Ishikawa (cell line): ENCODE measurements around the gene DAP.
A peak's percentile ranks its signal among the peaks of the same experiment; 100 is the strongest.

Experiments used
- CEBPB ChIP-seq: IDR thresholded peaks from 2 replicates; pipeline ENCODE4 v1.6.1; 2012
- CREB1 ChIP-seq: IDR thresholded peaks from 2 replicates; pipeline ENCODE4 v1.6.1; 2012; ENCODE audit warnings: low read depth
- EGR1 ChIP-seq: IDR thresholded peaks from 2 replicates; pipeline ENCODE4 v1.6.1; 2012
- EP300 ChIP-seq: IDR thresholded peaks from 2 replicates; pipeline ENCODE4 v1.6.1; 2012; ENCODE audit warnings: borderline replicate concordance
- FOXM1 ChIP-seq: IDR thresholded peaks from 2 replicates; pipeline ENCODE4 v1.6.1; 2012; ENCODE audit warnings: low read depth, borderline replicate concordance
- NFIC ChIP-seq: IDR thresholded peaks from 2 replicates; pipeline ENCODE4 v1.6.1; 2012
- RAD21 ChIP-seq: IDR thresholded peaks from 2 replicates; pipeline ENCODE4 v1.6.1; 2012; ENCODE audit warnings: low read depth
- TAF1 ChIP-seq: IDR thresholded peaks from 2 replicates; pipeline ENCODE4 v1.6.1; 2012; ENCODE audit warnings: low read depth, mild to moderate bottlenecking
- TCF12 ChIP-seq: IDR thresholded peaks from 2 replicates; pipeline ENCODE4 v1.6.1; 2012; ENCODE audit warnings: low read depth
- TEAD4 ChIP-seq: IDR thresholded peaks from 2 replicates; pipeline ENCODE4 v1.6.1; 2012
- YY1 ChIP-seq: IDR thresholded peaks from 2 replicates; pipeline ENCODE4 v1.6.1; 2012; ENCODE audit warnings: low read depth
- ZBTB7A ChIP-seq: IDR thresholded peaks from 2 replicates; pipeline ENCODE4 v1.6.1; 2012; ENCODE audit warnings: low read depth
- TF ChIP-seq, protein P1 (sequence below): IDR thresholded peaks from 2 replicates; pipeline ENCODE4 v1.6.1; 2012
- TF ChIP-seq, protein P2 (sequence below): IDR thresholded peaks from 2 replicates; pipeline ENCODE4 v1.6.1; 2012
- TF ChIP-seq, protein P3 (sequence below): IDR thresholded peaks from 2 replicates; pipeline ENCODE4 v1.6.1; 2012; ENCODE audit warnings: low read depth, mild to moderate bottlenecking

DAP gene

GRCh38 chr5:10703676-10704075 is 57.4 kb downstream of the DAP start:
- TF ChIP-seq EGR1 (no peak), TCF12 (no peak), EP300 (no peak), RAD21 (no peak), TEAD4 (no peak), YY1 (no peak), TAF1 (no peak), NFIC (no peak), CEBPB (no peak), ZBTB7A (no peak), FOXM1 (no peak), CREB1 (no peak)
- TF ChIP-seq, protein P1, sequence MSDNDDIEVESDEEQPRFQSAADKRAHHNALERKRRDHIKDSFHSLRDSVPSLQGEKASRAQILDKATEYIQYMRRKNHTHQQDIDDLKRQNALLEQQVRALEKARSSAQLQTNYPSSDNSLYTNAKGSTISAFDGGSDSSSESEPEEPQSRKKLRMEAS = no peak
- TF ChIP-seq, protein P2, sequence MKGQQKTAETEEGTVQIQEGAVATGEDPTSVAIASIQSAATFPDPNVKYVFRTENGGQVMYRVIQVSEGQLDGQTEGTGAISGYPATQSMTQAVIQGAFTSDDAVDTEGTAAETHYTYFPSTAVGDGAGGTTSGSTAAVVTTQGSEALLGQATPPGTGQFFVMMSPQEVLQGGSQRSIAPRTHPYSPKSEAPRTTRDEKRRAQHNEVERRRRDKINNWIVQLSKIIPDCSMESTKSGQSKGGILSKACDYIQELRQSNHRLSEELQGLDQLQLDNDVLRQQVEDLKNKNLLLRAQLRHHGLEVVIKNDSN = no peak
- TF ChIP-seq, protein P3, sequence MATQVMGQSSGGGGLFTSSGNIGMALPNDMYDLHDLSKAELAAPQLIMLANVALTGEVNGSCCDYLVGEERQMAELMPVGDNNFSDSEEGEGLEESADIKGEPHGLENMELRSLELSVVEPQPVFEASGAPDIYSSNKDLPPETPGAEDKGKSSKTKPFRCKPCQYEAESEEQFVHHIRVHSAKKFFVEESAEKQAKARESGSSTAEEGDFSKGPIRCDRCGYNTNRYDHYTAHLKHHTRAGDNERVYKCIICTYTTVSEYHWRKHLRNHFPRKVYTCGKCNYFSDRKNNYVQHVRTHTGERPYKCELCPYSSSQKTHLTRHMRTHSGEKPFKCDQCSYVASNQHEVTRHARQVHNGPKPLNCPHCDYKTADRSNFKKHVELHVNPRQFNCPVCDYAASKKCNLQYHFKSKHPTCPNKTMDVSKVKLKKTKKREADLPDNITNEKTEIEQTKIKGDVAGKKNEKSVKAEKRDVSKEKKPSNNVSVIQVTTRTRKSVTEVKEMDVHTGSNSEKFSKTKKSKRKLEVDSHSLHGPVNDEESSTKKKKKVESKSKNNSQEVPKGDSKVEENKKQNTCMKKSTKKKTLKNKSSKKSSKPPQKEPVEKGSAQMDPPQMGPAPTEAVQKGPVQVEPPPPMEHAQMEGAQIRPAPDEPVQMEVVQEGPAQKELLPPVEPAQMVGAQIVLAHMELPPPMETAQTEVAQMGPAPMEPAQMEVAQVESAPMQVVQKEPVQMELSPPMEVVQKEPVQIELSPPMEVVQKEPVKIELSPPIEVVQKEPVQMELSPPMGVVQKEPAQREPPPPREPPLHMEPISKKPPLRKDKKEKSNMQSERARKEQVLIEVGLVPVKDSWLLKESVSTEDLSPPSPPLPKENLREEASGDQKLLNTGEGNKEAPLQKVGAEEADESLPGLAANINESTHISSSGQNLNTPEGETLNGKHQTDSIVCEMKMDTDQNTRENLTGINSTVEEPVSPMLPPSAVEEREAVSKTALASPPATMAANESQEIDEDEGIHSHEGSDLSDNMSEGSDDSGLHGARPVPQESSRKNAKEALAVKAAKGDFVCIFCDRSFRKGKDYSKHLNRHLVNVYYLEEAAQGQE = no peak

DNA sequence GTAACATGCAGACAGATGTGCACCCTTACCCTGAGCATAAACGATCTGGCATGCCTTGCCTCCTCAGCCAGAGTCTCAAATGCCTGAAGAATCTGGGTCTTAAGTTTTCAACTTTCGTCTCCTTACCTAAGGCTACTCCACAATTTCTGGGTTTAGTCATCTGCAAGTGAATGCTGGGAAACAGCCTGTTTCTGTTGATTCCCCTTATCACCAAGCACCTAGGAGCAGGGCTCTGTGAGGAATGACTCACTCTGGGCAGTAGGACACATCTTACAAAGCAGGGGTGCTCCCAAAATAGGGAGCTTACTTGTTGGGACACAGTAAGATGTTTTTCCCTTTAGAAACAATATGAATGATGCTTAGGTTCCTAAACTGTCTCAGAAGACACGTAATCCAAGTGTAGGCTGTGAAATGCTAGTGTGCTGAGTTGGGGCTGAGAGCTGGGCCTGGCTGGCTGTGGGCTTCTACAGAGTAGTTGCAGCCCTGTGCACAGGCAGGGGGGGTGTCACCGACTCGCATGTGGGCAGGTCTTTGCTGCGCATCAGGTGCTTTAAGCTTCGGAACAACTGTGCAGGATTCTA is 58.0 kb downstream of the DAP start:
- TF ChIP-seq TCF12 (no peak), CREB1 (no peak), YY1 (no peak), ZBTB7A (no peak), TEAD4 (no peak), TAF1 (no peak), EGR1 (no peak)
- TF ChIP-seq, protein P3 = no peak

DNA sequence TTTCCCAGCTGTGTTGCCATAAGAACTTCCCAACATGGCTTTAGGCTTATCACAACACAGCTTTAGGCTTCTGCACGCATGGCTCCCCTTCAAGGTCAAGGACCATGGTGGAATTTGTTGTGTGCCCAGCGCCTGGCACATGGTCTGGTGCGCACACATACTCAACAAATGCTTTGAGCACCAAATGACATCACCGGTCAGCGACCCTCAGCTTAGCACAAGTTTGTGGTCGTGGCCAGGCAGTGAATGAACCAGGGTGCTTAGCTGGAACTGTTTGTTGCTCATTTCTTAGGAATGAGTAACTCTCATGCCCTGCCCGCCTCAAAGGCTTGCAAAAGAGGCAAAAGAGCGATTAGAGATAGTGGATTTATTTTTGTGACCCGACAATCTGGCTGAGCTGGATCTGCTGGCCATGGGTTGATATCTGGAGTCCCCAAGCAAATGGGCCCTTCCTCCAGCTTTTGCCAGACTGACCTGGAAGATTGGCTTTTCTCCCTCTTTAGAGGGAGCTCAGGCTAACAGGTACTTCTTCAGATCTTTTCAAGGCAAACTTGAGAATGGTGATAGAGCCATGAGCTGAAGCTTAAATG is 58.9 kb downstream of the DAP start:
- TF ChIP-seq TEAD4 (no peak), EP300 (no peak), NFIC (no peak), TCF12 (no peak)
- TF ChIP-seq, protein P3 = no peak
- TF ChIP-seq, protein P2 = no peak
- TF ChIP-seq, protein P1 = no peak

GRCh38 chr5:10701567-10702039 is 59.4 kb downstream of the DAP start:
- TF ChIP-seq ZBTB7A (no peak), RAD21 (peak; percentile 52; the same call in 1 of the 2 replicates)

- TF ChIP-seq NFIC (no peak), FOXM1 (no peak), ZBTB7A (no peak), TEAD4 (no peak), TAF1 (no peak), EP300 (no peak), YY1 (no peak), EGR1 (no peak), RAD21 (no peak), CEBPB (no peak), CREB1 (no peak), TCF12 (no peak)
- TF ChIP-seq, protein P1 = no peak
- TF ChIP-seq, protein P2 = no peak
- TF ChIP-seq, protein P3 = no peak
Measured at GRCh38 chr5:10700516-10700915, 60.5 kb downstream of the DAP start.
